MCF 10A (cell line): Measurements from ENCODE around the gene GGACT. TPM values are rescaled to one million over a fixed set of nuclear protein-coding genes. Genes with fewer than 3 reads are reported as not detected.

Source experiments
- BruUV-seq: library from RNA; stranded (reverse); fragments of 400-500 nt; replicated peaks from 2 replicates; lab custom pipeline; 2021; lab: Mats Ljungman, UMichigan
- CTCF ChIA-PET: fragments of 300-600 bp; sonication (Branson Sonifier 250); formaldehyde crosslinking; extraction: SDS; loops from one replicate; lab custom pipeline; 2021; ENCODE audit warnings: antibody characterized with exemption, inconsistent platforms; lab: Yijun Ruan, JAX
- POLR2A ChIA-PET: fragments of 300-600, 350-650 bp; sonication (Branson Sonifier 250); formaldehyde crosslinking; extraction: SDS; loops from one replicate; lab custom pipeline; 2020; ENCODE audit warnings: antibody characterized with exemption, inconsistent platforms; lab: Yijun Ruan, JAX
- DNase-seq: peaks from one replicate; pipeline ENCODE4 v3.0.0-alpha.2; 2018; ENCODE audit not compliant: unreplicated experiment
- H3K27ac Mint-ChIP-seq: one replicate; pipeline ENCODE4 v1.8.0; 2022; ENCODE audit warnings: mild to moderate bottlenecking, low read depth, mixed read lengths; ENCODE audit not compliant: unreplicated experiment
- H3K27me3 Mint-ChIP-seq: one replicate; pipeline ENCODE4 v1.8.0; 2022; ENCODE audit warnings: mixed read lengths; ENCODE audit not compliant: insufficient read depth, unreplicated experiment
- H3K36me3 Mint-ChIP-seq: one replicate; pipeline ENCODE4 v1.8.0; 2022; ENCODE audit warnings: mild to moderate bottlenecking, moderate library complexity, mixed read lengths; ENCODE audit not compliant: insufficient read depth, unreplicated experiment
- H3K4me1 Mint-ChIP-seq: one replicate; pipeline ENCODE4 v1.8.0; 2022; ENCODE audit warnings: mixed read lengths; ENCODE audit not compliant: insufficient read depth, unreplicated experiment
- H3K4me3 Mint-ChIP-seq: one replicate; pipeline ENCODE4 v1.8.0; 2022; ENCODE audit warnings: mild to moderate bottlenecking, moderate library complexity, mixed read lengths; ENCODE audit not compliant: unreplicated experiment
- H3K9me3 Mint-ChIP-seq: one replicate; pipeline ENCODE4 v1.8.0; 2022; ENCODE audit warnings: mixed read lengths; ENCODE audit not compliant: unreplicated experiment
- CTCF ChIP-seq: fragments of 200-600 bp; IDR thresholded peaks from one replicate; pipeline ENCODE4 v1.8.0; 2022; ENCODE audit warnings: antibody characterized with exemption, mild to moderate bottlenecking; ENCODE audit not compliant: unreplicated experiment
- intact Hi-C: fragments of 100-400 bp; cut with micrococcal nuclease; formaldehyde crosslinking; loops from 2 replicates; pipeline ENCODE4 v1.14.1; 2022
- total RNA-seq: library from RNA; stranded (reverse); gene quantifications from 2 replicates; pipeline ENCODE4 v1.2.3, GENCODE V29; 2022

The GGACT gene
- total RNA-seq, 1 experiment from 2014 or later = 8.1 TPM

GRCh38 chr13:100613031-100613430, 24.4 kb upstream of the GGACT start:
- intact Hi-C loops = no loop called here
- no peaks in the 10 kb centered on the region for H3K27me3 Mint-ChIP-seq
- POLR2A ChIA-PET = no interaction called here

GRCh38 chr13:100611678-100612492, 23.3 kb upstream of the GGACT start:
- Mint-ChIP-seq H3K9me3 (no peaks in the 10 kb centered on the region), H3K27me3 (no peaks in the 10 kb centered on the region), H3K27ac (no peak overlapping the region), H3K4me1 (peaks cover 10% of the 10 kb centered on the region), H3K4me3 (no peak overlapping the region), H3K36me3 (peaks cover 13% of the 10 kb centered on the region)
- ChIA-PET CTCF (interaction anchor here (0.5 kb wide), 1 partner anchor 957 kb away, joined by 3 read pairs; no protein-coding TSS in a partner anchor), POLR2A (no interaction called here)
- TF ChIP-seq CTCF = no peak
- intact Hi-C loops = no loop called here
- BruUV-seq = no TSS peak
- no peak for DNase-seq

More at GRCh38 chr13:100613031-100613430, 24.4 kb upstream of the GGACT start:
- TF ChIP-seq CTCF = no peak
- CTCF ChIA-PET = no interaction called here
- Mint-ChIP-seq H3K4me1 (peaks cover 10% of the 10 kb centered on the region), H3K36me3 (peaks cover 7% of the 10 kb centered on the region), H3K9me3 (no peaks in the 10 kb centered on the region), H3K27ac (no peak overlapping the region), H3K4me3 (no peak overlapping the region)
- DNase-seq = no peak
- no TSS peak for BruUV-seq

- no peaks in the 10 kb centered on the region for H3K9me3 Mint-ChIP-seq
- no peak for DNase-seq
- ChIA-PET CTCF (interaction anchor here (0.6 kb wide), 1 partner anchor 1178 kb away, joined by 3 read pairs; no protein-coding TSS in a partner anchor), POLR2A (no interaction called here)
- no peaks in the 10 kb centered on the region for H3K27me3 Mint-ChIP-seq
- H3K4me3 Mint-ChIP-seq = no peak overlapping the region
- no TSS peak for BruUV-seq
- H3K27ac Mint-ChIP-seq = no peak overlapping the region
- peaks cover 10% of the 10 kb centered on the region for H3K4me1 Mint-ChIP-seq
- intact Hi-C loops = no loop called here
- TF ChIP-seq CTCF = no peak
- peaks cover 13% of the 10 kb centered on the region for H3K36me3 Mint-ChIP-seq
These were observed 22.1 kb upstream of the GGACT start for GRCh38 chr13:100610391-100611347.

GRCh38 chr13:100608906-100609305, 20.3 kb upstream of the GGACT start:
- Mint-ChIP-seq H3K9me3 (no peaks in the 10 kb centered on the region), H3K4me1 (peaks cover 10% of the 10 kb centered on the region), H3K36me3 (peaks cover 24% of the 10 kb centered on the region), H3K27me3 (no peaks in the 10 kb centered on the region), H3K27ac (no peak overlapping the region), H3K4me3 (no peak overlapping the region)
- ChIA-PET POLR2A (no interaction called here), CTCF (interaction anchor here (0.7 kb wide), 1 partner anchor 101 kb away, joined by 3 read pairs; no protein-coding TSS in a partner anchor)
- BruUV-seq = no TSS peak
- TF ChIP-seq CTCF = no peak
- intact Hi-C loops = no loop called here
- DNase-seq = peak; percentile 7
